K562 (cell line): ENCODE measurements around the gene HMGN2. TPM values are rescaled to one million over a fixed set of nuclear protein-coding genes. Genes with fewer than 3 reads are reported as not detected.

ENCODE experiments used
- CHAMP1 ChIP-seq: fragments of 450-650 bp; IDR thresholded peaks from 2 replicates; pipeline ENCODE4 v1.6.1; 2016; ENCODE audit warnings: mild to moderate bottlenecking
- CLOCK ChIP-seq: fragments of 250-450 bp; sonication (Bioruptor Pico); IDR thresholded peaks from 2 replicates; pipeline ENCODE4 v1.4.0; 2020; ENCODE audit warnings: mild to moderate bottlenecking, moderate library complexity, borderline replicate concordance
- FUS ChIP-seq: fragments of 200-400 bp; formaldehyde crosslinking; optimal IDR thresholded peaks from 2 replicates; pipeline ENCODE3; 2017; ENCODE audit warnings: low read depth, low read length
- GATAD2A ChIP-seq: fragments of 450-650 bp; IDR thresholded peaks from 2 replicates; pipeline ENCODE4 v1.6.1; 2017
- GMEB1 ChIP-seq: fragments of 250-450 bp; sonication (Bioruptor Pico); IDR thresholded peaks from 2 replicates; pipeline ENCODE4 v1.4.0; 2020; ENCODE audit warnings: mild to moderate bottlenecking
- MCM3 ChIP-seq: fragments of 450-650 bp; IDR thresholded peaks from 2 replicates; pipeline ENCODE4 v1.6.1; 2016
- SMAD3 ChIP-seq: fragments of 450-650 bp; formaldehyde crosslinking; conservative IDR thresholded peaks from 2 replicates; pipeline ENCODE4 v1.4.0; 2020; ENCODE audit warnings: mild to moderate bottlenecking
- USF2 ChIP-seq: sonication (generic); formaldehyde crosslinking; IDR thresholded peaks from 2 replicates; pipeline ENCODE4 v1.5.0; 2020; ENCODE audit warnings: missing genetic modification reagents
- ZBTB11 ChIP-seq, 3 experiments: fragments of 200-800 bp in 1 of 3; fragments of 250-450 bp in 1 of 3; fragments of 450-650 bp in 1 of 3; sonication (Bioruptor Pico) in 1 of 3; sonication (Bioruptor generic) in 1 of 3; formaldehyde crosslinking in 1 of 3; IDR thresholded peaks; 2 replicates each; pipeline versions ENCODE4 v1.6.1 to v1.8.0; 2016 to 2022; ENCODE audit warnings: mild to moderate bottlenecking in 2 of 3, missing genetic modification characterization in 2 of 3, missing compliant biosample characterization in 1 of 3, moderate library complexity in 1 of 3
- ZNF274 ChIP-seq: IDR thresholded peaks from 2 replicates; pipeline ENCODE4 v1.6.1; 2011; ENCODE audit warnings: low read depth, mild to moderate bottlenecking, low read length, moderate library complexity, borderline replicate concordance
- ZNF280B ChIP-seq: fragments of 250-450 bp; sonication (Bioruptor Pico); IDR thresholded peaks from 2 replicates; pipeline ENCODE4 v1.5.1; 2021; ENCODE audit warnings: mild to moderate bottlenecking
- ZNF324 ChIP-seq: fragments of 250-450 bp; sonication (Bioruptor Pico); IDR thresholded peaks from 2 replicates; pipeline ENCODE4 v1.4.0; 2020; ENCODE audit warnings: mild to moderate bottlenecking
- ZNF445 ChIP-seq: fragments of 250-450 bp; sonication (Bioruptor Pico); IDR thresholded peaks from 2 replicates; pipeline ENCODE4 v1.4.0; 2020; ENCODE audit warnings: low read depth, mild to moderate bottlenecking, moderate library complexity
- ZZZ3 ChIP-seq: fragments of 450-650 bp; IDR thresholded peaks from 2 replicates; pipeline ENCODE4 v1.6.1; 2016; ENCODE audit warnings: antibody characterized with exemption, mild to moderate bottlenecking, moderate library complexity
- polyA plus RNA-seq, 8 experiments: library from polyadenylated mRNA; depleted of rRNA in 4 of 8; stranded (reverse) in 5 of 8; unstranded in 3 of 8; fragments of >200 nt; fragmentation: Nextera tagmentation in 2 of 8; fragmentation: Illumina TruSeq in 1 of 8; extraction: Ambion mirVana in 2 of 8; extraction: Trizol in 1 of 8; gene quantifications; 2 replicates each; pipeline versions ENCODE4 v1.2.1 to v1.2.3, GENCODE V29; 2011 to 2014; ENCODE audit warnings: inconsistent platforms in 1 of 8, missing spikeins in 1 of 8
- total RNA-seq, 7 experiments: library from RNA; depleted of rRNA in 6 of 7; stranded (reverse); fragments of >200 nt in 6 of 7; fragmentation: Illumina TruSeq in 2 of 7; extraction: Trizol in 2 of 7; gene quantifications; 2 replicates each; pipeline versions ENCODE4 v1.2.1 to v1.2.3, GENCODE V29; 2011 to 2021; ENCODE audit warnings: low replicate concordance in 1 of 7

The HMGN2 gene
- total and polyA plus RNA-seq, 9 of the 15 experiments (the other 6 are each of a cell fraction or from before 2014, with no cell fraction given): 370 to 1,354 (median 965) TPM

GRCh38 chr1:26431979-26432695, 40.1 kb upstream of the HMGN2 start, which contains the start of gene DHDDS (continued):
- TF ChIP-seq GMEB1 (CRISPR knock-in tag) (peak; percentile 81), FUS (no peak), ZNF274 (no peak), ZNF324 (CRISPR knock-in tag) (no peak), MCM3 (no peak), ZBTB11 (CRISPR knock-in tag; IDR thresholded peaks at IDR 0.05) (peak in 1 of 3 experiments; percentile 75; a peak in 2 of 6 replicates), ZNF445 (CRISPR knock-in tag) (no peak), CLOCK (no peak), GATAD2A (peak; percentile 91), CHAMP1 (no peak), USF2 (CRISPR knock-in tag) (peak; percentile 100), ZZZ3 (no peak; the same call in 1 of the 2 replicates), ZNF280B (CRISPR knock-in tag) (no peak), SMAD3 (CRISPR knock-in tag) (no peak)
